Pancreas (tissue), 10 donors: ENCODE measurements around the gene PTPN1. TPM values are rescaled to one million over a fixed set of nuclear protein-coding genes. Genes with fewer than 3 reads are reported as not detected.

Experiments used
- ATAC-seq, 4 donors: fragments of 200-7000 bp; cut with Tn5 transposase; one replicate each; pipeline versions ENCODE4 v1.8.0 to v1.9.1; 2020; ENCODE audit warnings: mild to moderate bottlenecking in 4 of 4, moderate library complexity in 4 of 4
- DNase-seq, 6 donors: peaks; one replicate each; pipeline ENCODE4 v3.0.0-alpha.2; 2020
- FAIRE-seq: peaks from 2 replicates; lab custom pipeline; 2012; peaks lifted over from hg19 to GRCh38; lab: Jason Lieb, UNC
- H3K27ac ChIP-seq, 4 donors: fragments of 200-600 bp; sonication (generic); 1 replicate in 3 of 4; 2 replicates in 1 of 4; pipeline versions ENCODE4 v1.5.0 to v1.8.0; 2020
- H3K27me3 ChIP-seq, 4 donors: fragments of 200-600 bp; one replicate each; pipeline ENCODE4 v1.8.0; 2021
- H3K36me3 ChIP-seq, 3 donors: fragments of 200-600 bp; sonication (generic) in 1 of 3; one replicate each; pipeline versions ENCODE4 v1.5.0 to v1.8.0; 2020 to 2021
- H3K4me1 ChIP-seq, 3 donors: fragments of 200-600 bp; one replicate each; pipeline ENCODE4 v1.8.0; 2021
- H3K4me3 ChIP-seq, 4 donors: fragments of 200-600 bp; sonication (generic) in 2 of 4; one replicate each; pipeline versions ENCODE4 v1.5.0 to v1.8.0; 2020 to 2021
- H3K9me3 ChIP-seq, 4 donors: fragments of 200-600 bp; one replicate each; pipeline ENCODE4 v1.8.0; 2021
- WGBS, 2 donors: extraction: QIAGEN DNeasy Blood & Tissue Kit; methylation state at CpG; one replicate each; pipeline ENCODE4 v1.1.7; 2013; 5-methylcytosine and 5-hydroxymethylcytosine counted together
- intact Hi-C, 3 donors: fragments of 100-400 bp; cut with DNase I; formaldehyde crosslinking; loops; one replicate each; pipeline versions ENCODE4 v1.11.1 to v1.14.2; 2022
- polyA plus RNA-seq, 2 donors: library from polyadenylated mRNA; stranded (reverse); fragments of 200-250 nt; gene quantifications; one replicate each; pipeline ENCODE4 v1.2.3, GENCODE V29; 2013
- total RNA-seq, 6 donors: library from RNA; stranded (reverse); fragmentation: NEBNext Ultra II Directional in 4 of 6; extraction: Animal tissue kit (Norgen Biotek cat#: 25700) in 4 of 6; gene quantifications; one replicate each; pipeline versions ENCODE4 v1.2.1 to v1.2.4, GENCODE V29; 2021 to 2023
- TF ChIP-seq, protein P1 (sequence below), 4 donors: fragments of 200-600 bp; sonication (generic) in 3 of 4; IDR thresholded peaks; one replicate each; pipeline versions ENCODE4 v1.5.0 to v1.8.0; 2021; ENCODE audit warnings: antibody characterized with exemption in 4 of 4
- donor health status: healthy with polysubstance abuse.
- donor health status: DM: no; HTN: no; CAD: no; lungs with moderate emphysema.
- donor health status: DM: no; HTN: no; CAD: no.
- donor health status: control.
- donor health status: control.
- donor health status: Bipolar disorder and iron deficiency.
- donor health status: DM: yes; HTN: yes; CAD: no.
- donor health status: DM: no; HTN: no; CAD: no.
- donor health status: DM: no; HTN: no; CAD: no.
- donor health status: DM: yes; HTN: yes; CAD: no.

PTPN1 gene
- total and polyA plus RNA-seq, 8 donors: 6.0 to 12.4 (median 8.6) TPM

DNA sequence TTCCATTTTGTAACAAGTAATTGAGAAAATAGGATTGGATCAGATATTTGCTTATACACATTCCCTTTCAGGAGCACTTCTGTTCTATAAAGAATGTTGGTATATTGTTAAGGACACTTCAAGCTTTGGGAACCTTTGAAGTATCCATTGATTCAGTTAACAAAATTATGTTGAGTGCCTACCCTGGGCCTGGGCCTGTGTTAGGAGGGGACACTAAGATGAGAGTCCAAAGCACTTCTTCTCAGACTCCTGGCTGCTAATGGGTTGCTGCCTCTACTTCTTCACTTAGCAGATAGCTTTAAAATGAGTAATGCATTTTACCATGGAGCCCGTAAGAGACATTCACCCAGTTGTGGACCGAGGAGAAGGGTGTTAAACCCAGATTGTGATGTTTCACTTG is 40.3 kb downstream of the PTPN1 start:
- Histone ChIP-seq H3K27me3 (no peaks in the 10 kb centered on the region), H3K4me3 (no peak overlapping the region), H3K27ac (no peak overlapping the region), H3K36me3 (no peaks in the 10 kb centered on the region), H3K4me1 (peaks cover 0 to 8% (median 0%) of the 10 kb centered on the region in 3 donors), H3K9me3 (no peaks in the 10 kb centered on the region)
- 88 to 89% methylated on average over 2 of the region's 2 CpGs for WGBS, 2 donors
- TF ChIP-seq, protein P1, sequence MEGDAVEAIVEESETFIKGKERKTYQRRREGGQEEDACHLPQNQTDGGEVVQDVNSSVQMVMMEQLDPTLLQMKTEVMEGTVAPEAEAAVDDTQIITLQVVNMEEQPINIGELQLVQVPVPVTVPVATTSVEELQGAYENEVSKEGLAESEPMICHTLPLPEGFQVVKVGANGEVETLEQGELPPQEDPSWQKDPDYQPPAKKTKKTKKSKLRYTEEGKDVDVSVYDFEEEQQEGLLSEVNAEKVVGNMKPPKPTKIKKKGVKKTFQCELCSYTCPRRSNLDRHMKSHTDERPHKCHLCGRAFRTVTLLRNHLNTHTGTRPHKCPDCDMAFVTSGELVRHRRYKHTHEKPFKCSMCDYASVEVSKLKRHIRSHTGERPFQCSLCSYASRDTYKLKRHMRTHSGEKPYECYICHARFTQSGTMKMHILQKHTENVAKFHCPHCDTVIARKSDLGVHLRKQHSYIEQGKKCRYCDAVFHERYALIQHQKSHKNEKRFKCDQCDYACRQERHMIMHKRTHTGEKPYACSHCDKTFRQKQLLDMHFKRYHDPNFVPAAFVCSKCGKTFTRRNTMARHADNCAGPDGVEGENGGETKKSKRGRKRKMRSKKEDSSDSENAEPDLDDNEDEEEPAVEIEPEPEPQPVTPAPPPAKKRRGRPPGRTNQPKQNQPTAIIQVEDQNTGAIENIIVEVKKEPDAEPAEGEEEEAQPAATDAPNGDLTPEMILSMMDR (IDR thresholded peaks at IDR 0.05): no peak
- FAIRE-seq (no peak), ATAC-seq (no peak), DNase-seq (no peak)
- intact Hi-C loops: no loop called here

DNA sequence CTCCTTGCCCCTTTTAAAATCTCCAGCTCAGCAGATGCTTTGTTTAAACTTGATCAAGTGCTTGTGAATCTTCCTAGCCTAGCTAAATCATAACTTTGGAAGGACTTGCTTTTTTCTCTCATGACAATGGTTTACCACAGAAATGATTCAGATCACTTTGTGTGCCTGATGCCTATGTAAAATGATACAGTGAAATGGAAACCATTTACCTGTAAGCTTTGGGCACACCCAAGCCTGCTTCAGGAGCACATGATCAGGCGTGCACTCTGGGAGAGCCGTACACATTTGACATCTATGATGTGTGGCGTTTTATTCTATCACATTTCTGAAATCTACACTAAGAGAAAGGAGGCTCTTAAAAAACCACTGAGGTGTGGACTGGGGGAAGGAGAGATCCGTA is 41.1 kb downstream of the PTPN1 start:
- WGBS, 2 donors: 88 to 96% methylated on average over 4 of the region's 4 CpGs
- FAIRE-seq: no peak

DNA sequence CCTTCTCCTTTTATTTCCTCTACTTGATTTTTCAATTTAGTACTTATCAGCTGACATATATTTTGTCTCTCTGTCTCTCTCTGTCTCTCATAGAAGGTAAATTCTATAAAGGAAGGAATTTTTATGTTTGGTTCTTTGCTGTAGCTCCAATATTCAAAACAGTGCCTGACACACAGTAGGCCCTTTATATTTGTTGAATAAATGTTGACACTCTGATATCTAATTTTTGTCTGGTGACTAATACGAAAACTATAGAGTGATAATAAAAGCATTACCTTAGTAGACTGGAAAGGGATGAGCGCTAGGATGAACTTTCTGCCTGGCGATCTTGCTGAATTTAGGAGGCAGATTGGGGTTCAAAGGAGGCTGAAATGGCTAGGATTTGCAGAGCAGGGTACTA is 42.8 kb downstream of the PTPN1 start:
- no peak for ATAC-seq
- no peak overlapping the region for H3K4me3 ChIP-seq
- H3K9me3 ChIP-seq: no peaks in the 10 kb centered on the region
- no peak overlapping the region for H3K27ac ChIP-seq
- no peaks in the 10 kb centered on the region for H3K27me3 ChIP-seq
- no peaks in the 10 kb centered on the region for H3K36me3 ChIP-seq
- no peak for DNase-seq
- FAIRE-seq: no peak
- intact Hi-C loops: no loop called here
- TF ChIP-seq, protein P1 (IDR thresholded peaks at IDR 0.05): no peak
- WGBS, 2 donors: 94 to 96% methylated on average over 3 of the region's 3 CpGs
- H3K4me1 ChIP-seq: peaks cover 0 to 4% (median 0%) of the 10 kb centered on the region in 3 donors

More for the DNA sequence above, 41.1 kb downstream of the PTPN1 start:
- Histone ChIP-seq H3K36me3 (no peaks in the 10 kb centered on the region), H3K27ac (no peak overlapping the region), H3K27me3 (no peaks in the 10 kb centered on the region), H3K4me3 (no peak overlapping the region), H3K4me1 (peaks cover 0 to 11% (median 0%) of the 10 kb centered on the region in 3 donors), H3K9me3 (no peaks in the 10 kb centered on the region)
- intact Hi-C loops: no loop called here
- DNase-seq (no peak), ATAC-seq (no peak)
- TF ChIP-seq, protein P1 (IDR thresholded peaks at IDR 0.05): no peak

DNA sequence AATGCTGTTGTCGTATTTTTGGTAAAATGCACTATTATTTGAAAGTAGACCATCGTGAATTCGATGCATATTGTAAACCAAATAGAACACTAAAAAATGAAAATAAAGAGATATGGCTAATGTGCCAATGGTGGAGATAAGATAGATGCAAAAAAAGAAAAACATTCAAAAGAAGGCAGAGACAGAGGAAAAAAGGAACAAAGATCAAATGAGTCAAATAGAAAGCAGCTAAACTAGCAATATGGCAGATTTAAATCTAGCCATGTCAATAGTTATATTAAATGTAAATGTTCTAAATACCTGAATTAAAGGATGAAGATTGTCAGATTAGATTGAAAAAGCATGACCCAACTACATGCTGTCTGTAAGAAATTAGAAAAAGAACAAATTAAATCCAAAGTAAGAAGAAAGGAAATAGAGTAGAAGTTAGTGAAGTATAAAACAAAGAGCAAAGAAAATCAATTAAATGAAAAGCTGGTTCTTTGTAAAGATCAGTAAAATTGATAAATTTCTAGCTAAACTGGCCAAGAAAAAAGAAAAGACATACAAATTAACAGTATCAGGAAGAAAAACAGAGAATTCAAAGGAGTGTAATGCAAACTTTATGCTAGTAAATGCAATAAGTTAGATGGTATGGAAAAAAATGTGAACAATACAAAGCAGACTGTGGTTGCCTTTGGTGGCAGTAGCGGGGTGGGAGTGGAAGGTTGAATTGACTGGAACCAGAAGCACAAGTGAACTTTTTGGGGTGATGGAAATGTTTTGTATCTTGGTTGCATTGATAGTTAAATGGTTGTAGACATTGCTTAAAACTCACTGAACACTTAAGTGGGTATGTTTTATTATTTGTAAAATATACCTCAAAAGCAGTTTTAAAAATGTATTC is 44.8 kb downstream of the PTPN1 start:
- WGBS, 2 donors: 97 to 99% methylated on average over 4 of the region's 4 CpGs
- ATAC-seq (no peak), DNase-seq (no peak), FAIRE-seq (no peak)
- Histone ChIP-seq H3K27ac (no peak overlapping the region), H3K27me3 (no peaks in the 10 kb centered on the region), H3K4me1 (peaks cover 0 to 4% (median 0%) of the 10 kb centered on the region in 3 donors), H3K4me3 (no peak overlapping the region), H3K36me3 (no peaks in the 10 kb centered on the region), H3K9me3 (no peaks in the 10 kb centered on the region)
- intact Hi-C loops: no loop called here
- TF ChIP-seq, protein P1 (IDR thresholded peaks at IDR 0.05): no peak

DNA sequence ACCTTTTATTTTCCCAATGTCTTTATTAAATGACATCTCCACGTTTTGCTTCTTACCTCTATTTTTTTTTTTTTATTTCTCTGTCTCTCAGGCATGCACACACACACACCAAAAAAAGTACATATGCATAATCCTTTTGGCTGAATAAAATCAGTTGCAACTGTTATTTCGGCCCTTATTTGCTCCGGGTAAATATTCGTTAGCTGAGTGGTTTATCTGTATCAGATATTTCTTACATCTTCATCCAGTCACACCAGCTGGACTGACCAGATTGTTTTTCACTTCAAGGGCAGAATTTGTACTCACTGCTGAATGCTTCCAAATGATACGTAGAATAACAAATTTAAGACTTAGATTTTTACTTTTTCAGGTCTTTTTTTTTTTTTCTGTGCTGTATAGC is 45.5 kb downstream of the PTPN1 start:
- peaks cover 0 to 4% (median 0%) of the 10 kb centered on the region in 3 donors for H3K4me1 ChIP-seq

More for the DNA sequence above, 45.5 kb downstream of the PTPN1 start:
- TF ChIP-seq, protein P1 (IDR thresholded peaks at IDR 0.05): no peak
- Histone ChIP-seq H3K27ac (no peak overlapping the region), H3K27me3 (no peaks in the 10 kb centered on the region), H3K36me3 (no peaks in the 10 kb centered on the region), H3K4me3 (no peak overlapping the region), H3K9me3 (no peaks in the 10 kb centered on the region)
- ATAC-seq (peak in 2 of 4 donors; percentile 31 to 56), DNase-seq (no peak), FAIRE-seq (no peak)
- WGBS, 2 donors: 33 to 46% methylated on average over 5 of the region's 5 CpGs
- intact Hi-C loops: no loop called here
